Stimulated activated CD4-positive, alpha-beta T cell treated with anti-CD3 and anti-CD28 coated beads, Interleukin-4, amount 100 ng/mL, for 48 hours (primary cell): ENCODE data around the gene AMPH.

ENCODE experiments used
- DNase-seq, 2 donors: peaks; one replicate each; pipeline ENCODE4 v3.0.0-alpha.2; 2020; ENCODE audit warnings: low read depth in 2 of 2

AMPH gene

DNA sequence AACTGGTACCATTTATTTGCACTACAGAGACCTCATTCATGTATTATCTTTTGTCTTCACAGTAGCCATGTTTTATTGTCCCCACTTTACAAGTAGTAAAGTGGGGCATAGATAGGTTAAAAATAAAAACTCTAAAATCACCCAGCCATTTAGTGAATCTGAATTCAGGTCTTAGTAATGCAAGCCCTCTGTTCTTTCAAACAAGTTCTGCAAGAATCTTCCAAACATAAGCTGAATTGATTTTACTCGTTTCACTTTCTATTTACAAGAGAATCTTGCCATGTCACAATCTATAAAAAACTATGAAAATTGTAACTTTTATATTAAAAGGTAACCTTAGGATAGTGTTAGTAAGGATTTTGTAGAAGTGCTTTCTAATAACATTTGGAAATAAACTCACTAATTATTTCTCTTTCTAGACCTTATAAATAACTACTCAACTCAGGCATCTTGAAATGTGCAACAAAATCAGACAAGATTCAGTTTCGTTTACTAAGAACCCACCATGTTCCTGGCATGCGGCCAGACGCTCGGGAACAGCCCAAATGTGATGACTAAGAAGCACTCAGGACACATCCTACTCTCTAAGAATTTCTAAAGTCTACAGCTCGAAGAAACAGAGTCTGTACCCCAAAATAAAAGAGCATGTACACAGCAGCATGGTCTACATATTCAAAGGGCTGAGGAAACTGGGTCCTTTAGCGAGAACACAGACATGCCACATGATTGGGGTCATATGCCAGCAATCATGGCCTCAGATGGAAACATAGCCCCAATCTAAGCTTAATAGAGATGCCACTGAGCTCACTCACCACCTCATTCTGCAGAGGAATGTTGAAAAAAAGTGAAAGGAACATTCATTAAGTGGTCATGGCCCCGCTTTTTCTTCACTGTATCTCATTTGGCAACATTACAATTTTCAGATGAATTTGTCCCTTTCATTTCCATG lies 167.6 kb downstream of the AMPH start:
- peak; percentile 83 to 85 for DNase-seq

DNA sequence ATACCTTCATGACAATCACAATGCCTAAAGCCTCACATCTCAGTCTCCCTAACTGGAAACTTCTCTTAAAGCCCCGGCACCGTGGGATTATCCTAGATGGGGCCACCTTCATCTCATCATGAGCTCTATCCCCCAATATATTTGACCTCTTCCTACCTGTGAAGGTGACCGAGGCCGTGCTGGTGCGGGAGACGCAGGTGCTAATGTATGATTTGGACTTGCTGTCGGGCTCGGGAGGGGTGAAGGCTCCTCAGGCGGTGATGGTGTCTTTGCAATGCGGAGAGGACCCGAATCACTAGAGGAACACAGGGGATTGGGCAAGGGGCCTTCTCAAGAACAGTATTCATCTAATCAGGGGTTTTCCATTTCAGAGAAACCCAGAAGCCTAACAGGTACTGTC lies 168.4 kb downstream of the AMPH start:
- no peak for DNase-seq

DNA sequence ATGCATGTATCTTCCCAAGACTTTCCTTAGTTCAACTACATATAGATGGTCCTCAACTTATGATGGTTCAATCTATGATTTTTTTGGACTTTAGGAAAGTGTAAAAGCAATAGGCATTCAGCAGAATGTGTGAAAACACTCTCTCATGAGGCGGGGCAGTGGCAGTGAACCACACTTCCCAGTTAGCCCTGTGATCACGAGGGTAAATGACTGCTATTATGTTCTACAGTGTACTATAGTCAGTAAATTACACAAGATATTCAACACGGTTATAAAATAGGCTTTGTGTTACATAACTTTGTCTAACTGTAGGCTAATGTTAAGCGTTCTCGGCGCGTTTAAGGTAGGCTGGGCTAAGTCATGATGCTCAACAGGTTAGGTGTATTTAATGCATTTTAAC lies 169.3 kb downstream of the AMPH start:
- no peak for DNase-seq

DNA sequence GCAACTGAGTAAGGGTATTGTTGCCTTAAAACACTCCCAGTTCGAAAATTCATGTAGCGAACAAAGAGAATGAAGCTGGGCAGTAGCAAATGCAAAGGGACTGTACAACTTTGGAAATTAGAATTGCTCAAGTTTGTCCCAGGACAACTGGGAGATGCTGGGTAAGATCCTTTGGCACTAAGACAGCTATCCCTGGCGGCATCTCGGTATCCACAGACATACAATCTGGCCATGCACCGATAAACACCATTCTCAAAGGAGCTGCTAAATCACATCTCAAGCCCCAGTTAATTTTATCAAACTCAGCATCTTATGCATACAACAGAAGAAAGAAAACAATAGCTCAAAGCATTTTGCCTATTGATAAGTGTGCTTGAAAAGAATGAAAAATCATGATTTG lies 177.3 kb downstream of the AMPH start:
- DNase-seq: no peak

DNA sequence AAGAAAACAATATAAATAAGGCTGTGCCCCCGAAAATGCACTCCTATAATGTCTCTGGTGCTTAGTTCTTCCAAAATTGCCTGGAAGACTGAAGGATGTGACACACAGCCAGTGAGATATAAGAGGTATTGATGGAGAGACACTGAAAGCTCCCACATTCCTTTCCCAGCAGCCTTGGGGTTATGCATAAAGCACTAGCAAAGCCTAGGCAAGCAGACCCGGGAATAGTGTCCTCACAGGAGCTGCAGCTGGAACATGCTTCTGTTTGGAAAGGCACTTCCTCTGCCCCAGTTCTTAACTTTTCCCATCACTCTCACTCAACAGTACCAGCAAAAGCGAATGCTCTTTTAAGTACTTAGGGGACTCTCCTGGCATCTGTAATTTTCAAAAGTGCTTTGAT lies 178.0 kb downstream of the AMPH start:
- no peak for DNase-seq

DNA sequence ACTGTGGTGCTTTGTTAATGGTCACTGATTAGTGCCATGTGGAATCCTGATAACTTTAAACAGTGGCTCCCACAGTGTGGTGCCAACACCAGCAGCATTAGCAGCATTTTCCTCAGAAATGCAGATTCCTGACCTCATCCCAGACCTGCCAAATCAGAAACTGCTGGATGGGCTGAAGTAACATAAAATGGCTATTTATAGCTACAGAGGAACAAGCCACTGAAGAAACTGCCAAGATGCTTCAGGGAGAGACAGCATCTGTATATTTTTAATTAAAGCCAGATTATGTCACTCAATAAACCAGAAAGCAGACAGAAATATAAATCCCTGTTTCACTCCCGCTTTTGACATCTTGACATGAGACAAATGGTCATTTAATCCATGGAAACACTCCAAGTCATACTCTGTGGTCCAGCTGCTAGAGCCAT lies 178.5 kb downstream of the AMPH start:
- no peak for DNase-seq

DNA sequence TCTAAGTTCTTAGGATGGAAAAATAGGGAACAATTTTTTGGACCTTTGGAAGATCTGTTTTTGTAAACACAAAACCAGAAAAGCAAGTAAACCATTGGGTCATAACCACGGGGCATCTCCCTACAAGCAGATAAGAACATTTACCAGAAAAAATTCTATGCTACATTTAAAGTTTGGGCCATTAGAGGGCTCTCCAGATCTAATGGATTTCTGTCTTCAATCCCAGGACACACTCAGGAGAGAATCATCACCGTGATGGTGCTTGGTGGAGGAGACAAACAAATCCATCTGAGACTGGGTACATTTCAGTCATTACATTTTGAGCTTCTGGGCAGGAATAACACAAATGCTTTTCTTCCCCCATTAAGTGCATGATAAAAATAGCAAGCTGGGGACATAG lies 179.3 kb downstream of the AMPH start:
- no peak for DNase-seq

DNA sequence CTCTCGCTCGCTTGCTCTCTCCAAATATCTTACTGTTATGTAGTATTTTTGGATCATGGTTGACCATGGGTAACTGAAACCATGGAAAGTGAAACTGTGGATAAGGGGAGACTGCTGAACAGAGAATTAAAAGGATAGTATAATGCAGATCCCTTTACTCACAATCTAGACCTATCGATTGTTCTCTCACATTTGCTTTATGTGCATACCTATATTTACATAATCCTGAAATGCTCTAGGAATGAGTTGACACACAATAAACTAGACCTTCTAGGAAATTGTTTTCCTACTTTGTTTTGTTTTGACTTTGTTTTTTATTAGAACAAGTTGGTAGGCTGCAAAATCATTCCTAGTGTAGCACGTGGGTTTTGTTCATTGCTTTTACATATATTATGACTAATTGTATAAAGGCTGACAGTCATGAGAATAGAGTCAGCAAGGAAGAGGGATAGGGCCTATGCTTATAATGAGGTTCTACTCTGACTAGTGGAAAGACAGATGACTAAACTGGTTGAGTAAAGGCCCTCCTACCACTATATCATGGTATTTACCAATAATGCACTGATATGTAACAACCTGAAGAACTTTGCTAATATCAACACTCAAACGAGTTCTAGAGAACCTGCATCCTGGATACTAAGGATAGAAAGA lies 182.5 kb downstream of the AMPH start:
- no peak for DNase-seq

DNA sequence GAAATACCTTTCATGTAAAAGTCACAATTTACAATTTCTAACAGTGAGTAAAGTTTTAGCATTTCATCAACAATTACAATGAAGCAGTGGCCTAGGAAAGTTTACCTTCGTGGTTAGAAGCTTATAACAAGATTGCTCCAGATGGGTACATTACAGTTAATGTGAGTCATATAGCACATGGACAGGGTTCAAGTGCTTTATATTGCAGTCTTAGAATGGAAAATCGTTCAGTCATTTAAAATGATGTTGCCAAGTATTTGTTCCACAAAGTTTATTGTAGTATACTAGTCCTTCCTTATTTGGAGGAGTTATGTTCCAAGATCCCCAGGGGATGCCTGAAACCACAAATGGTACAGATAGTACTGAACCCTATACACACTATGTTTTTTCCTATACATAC lies 183.1 kb downstream of the AMPH start:
- DNase-seq: no peak

DNA sequence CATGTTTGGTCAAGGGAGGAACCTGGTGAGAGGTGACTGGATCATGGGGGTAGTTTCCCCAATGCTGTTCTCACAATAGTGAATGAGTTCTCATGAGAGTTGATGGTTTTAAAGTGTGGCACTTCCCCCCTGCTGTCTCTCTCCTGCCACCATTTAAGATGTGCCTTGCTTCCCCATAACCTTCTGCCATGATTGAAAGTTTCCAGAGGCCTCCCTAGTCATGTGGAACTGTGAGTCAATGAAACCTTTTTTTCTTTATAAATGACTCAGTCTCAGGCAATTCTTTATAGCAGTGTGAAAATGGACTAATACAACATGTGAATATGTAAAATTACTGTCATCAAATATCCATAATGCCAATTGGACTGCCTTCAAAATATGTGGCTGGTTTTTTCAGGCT lies 192.2 kb downstream of the AMPH start:
- DNase-seq: no peak

DNA sequence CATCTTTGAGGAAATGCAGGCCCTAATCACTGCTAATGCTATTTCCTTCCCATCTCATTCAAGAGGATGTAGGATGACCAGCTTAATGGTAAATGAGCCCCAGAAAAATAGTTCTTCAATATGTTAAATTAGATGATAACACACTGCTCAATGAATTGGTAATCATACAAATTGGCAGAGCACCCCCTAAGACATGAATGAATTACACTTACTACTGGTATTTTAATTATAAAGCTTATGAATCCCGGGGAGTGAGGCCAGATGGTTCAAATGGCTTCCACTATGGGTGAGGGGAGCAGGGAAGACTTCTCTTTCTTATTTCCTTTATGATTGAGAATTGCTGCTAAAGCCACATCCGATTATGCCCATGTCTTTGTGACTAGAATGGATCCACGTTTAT lies 198.5 kb downstream of the AMPH start:
- DNase-seq: no peak

DNA sequence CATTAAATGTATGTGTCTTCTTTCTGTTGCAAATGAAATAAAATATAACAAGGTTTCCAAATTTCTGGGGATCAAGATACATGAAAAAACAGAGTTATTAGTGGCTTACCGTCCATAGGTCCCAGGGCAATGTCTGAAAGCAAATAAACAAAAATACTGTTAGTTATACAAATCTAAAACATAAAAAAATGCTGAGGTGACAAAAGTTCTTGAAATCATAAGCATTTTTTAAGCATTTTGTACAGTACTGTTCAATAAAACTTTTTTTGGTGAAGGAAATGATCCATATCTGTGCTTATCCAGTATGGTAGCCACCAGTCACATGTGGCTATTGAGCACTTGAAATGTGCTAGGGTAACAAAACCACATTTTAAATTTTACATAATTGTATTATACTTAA lies 199.1 kb downstream of the AMPH start:
- DNase-seq: no peak

DNA sequence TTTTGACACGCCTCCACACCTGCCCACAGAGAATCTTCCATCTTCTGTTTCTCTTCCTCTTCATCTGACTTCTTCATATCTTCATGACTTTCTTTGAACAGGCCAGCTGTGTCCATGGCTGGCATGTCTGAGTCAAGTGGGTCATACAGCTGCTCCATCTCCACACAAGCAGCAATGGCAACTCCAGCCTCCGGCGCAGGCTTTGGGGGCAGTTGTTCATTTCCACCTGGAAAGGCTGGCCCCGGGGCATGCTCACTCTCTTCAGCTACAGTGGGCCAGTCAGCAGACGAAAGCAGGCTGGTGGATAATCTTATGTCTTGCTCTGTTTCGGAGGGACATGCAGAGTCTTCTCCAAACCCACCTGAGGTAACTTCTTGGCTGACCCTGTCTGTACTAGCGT lies 202.1 kb downstream of the AMPH start:
- no peak for DNase-seq

DNA sequence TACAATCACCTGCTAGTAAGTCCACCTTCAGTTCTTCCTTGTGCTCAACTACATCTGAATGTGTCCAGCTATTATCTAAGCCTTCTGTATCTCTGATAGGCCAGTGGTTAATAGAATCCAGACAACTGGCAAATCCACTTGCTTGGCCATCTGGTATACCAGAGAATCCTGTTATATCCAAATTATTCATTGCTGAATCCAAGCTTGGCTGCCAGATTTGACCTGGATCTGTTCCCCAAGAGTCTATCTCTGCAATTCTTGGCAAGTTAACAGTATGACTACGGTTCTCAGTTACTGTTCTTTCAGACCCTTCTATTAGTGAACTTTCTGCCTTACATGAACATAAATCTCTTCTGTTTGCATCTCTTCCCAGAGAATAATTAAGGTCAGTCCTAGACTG lies 203.1 kb downstream of the AMPH start:
- DNase-seq: no peak

DNA sequence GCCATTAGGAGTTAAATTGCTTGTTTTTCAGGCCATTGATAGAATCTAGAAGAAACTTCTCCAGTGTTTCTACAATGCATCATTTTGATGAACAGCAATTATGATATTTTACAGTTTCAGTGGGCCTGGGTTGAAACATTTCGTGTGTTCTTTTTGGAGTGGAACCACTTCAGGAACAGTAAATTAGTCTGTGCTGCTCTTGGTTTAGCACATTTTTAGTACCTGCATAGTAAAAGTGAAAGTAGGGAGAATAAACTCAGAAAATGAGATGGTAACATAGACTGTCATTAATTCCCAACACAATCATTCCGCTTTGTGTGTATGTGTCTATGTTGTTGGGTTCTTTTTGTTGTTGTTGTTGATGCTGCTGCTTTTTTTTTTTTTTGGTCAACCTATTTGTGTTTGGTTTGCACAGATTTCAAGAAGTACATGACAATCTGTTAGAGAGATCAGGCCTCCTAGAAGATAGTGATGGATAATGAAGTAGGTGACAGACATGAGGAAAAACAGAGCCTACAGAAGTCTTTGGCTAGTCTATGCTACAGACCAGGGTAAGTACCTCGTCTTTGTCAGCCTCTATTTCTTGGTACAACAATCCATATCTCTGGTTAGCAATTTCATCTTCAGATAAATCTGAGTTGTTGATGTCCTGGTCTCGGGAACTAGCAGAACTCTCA lies 203.8 kb downstream of the AMPH start:
- DNase-seq: no peak

DNA sequence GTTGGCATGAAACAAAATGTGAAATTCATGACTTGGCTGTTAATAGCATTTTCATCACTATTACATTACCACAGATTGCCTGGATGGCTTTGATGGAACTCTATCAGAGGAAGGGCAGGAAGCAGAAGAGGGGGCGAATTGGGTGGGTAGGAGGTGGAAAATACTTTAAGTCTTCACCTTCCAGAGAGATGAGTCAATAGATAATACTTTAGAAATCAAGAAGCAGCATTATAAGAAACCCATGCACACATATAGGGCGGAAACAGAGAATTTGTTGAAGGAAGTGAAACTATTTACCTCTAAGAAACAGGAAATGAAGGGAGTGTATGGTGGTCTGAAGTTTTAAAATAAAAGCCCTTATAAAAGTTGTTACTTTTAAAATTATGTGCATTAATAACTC lies 205.7 kb downstream of the AMPH start:
- DNase-seq: no peak

DNA sequence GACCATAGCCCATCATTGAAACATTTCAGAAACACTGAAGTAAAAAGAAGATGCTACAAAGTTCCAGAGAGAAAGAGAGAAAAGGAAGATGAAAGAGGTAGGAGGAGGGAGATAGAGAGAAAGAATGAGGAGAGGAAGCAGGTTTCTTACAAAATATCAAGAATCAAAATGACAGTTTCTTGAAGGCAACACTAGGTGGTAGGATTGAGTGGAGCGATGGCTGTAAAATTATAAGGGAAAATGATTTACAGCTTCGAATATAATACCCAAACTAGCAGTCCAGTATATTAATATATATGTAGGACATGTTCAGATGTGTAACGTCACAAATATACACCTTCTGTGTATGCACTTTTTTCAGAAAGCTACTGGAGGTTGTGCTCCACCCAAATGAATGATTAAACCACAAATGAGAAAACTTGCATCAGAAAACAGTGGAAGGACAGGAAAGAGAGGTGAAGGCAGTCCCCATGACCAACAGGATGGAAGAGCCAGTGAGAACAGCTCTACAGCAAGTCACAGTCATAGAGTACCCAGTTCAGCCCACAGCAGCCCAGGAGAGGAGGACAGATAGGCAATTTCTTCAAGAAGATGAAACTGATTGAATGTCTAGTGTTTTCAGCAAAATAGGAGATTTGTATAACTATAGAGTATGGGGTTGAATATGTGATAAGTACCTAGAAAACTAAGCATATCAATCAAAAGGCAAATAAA lies 206.3 kb downstream of the AMPH start:
- DNase-seq: no peak

DNA sequence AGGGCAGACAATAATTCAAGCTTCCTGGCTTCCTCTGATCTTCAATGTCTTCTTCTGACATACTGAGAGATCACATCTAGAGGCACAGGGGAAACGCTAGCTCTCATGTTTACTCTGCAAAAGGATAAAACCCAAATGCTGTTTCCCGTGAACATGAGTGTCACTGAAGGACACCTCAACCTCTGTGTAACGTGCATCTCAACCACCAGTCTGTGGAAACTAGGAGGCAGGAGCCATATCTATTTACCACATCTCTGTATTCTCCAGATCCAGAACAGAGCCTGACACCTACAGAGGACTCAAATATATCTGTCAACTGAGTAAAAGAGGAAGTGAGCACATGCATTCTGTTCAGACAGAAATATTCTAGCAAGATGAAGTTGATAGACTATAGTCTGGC lies 217.4 kb downstream of the AMPH start:
- DNase-seq: no peak

DNA sequence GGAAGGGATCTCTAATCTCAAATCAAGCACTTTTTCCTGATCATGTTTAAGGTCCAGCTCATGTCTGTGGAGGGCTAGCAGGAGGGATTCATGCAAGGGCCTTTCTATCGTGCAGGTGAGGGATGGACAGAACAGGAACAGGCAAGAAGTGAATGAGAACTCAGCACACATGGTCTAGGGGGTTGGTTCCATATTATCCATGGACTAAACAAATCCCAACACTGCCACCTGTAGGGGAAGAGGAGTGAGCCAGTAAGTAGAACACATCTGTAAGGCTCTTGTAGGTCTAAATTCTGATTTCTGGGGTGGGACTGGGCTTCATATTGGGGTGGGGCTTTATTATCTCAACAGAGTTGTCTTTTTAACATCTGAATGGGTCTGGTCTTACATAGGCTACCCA lies 219.8 kb downstream of the AMPH start:
- DNase-seq: no peak

DNA sequence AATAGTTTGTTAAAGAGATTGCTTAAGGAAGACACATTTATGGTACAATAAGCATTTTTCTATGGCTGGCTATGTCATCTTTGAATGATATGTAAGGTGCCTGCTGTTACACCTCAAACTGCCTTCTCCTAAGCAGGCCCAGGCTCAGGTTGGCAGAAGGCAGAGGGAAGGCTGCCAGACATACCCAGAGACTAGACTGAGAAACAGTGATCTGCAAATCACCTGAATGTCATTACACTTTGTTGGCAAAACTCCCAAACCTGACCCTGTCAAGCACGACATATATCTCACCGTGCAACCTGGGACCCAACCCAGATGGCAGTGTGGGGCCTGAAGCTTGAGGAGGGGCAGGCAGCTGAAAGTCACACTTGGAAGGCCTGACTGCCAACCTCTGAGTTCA lies 221.1 kb downstream of the AMPH start:
- no peak for DNase-seq

DNA sequence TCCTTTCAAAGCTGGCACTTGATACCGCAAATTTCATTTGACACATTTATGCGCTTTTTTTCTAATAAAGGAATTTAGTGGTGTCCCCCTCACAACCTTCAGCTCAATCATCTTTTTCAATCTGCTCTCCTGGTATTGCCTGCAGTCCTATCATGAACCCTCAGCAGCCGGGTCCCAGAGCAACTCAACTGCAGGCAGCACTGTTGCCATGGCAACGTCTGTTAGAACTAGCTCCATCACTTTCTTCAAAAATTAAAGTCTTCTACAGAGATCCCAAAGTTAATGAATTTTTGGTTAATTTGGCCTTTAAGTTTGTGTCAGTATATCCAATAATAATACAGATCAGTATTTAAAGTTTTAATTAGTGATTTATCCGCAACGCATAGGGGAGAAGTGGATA lies 221.6 kb downstream of the AMPH start:
- no peak for DNase-seq

DNA sequence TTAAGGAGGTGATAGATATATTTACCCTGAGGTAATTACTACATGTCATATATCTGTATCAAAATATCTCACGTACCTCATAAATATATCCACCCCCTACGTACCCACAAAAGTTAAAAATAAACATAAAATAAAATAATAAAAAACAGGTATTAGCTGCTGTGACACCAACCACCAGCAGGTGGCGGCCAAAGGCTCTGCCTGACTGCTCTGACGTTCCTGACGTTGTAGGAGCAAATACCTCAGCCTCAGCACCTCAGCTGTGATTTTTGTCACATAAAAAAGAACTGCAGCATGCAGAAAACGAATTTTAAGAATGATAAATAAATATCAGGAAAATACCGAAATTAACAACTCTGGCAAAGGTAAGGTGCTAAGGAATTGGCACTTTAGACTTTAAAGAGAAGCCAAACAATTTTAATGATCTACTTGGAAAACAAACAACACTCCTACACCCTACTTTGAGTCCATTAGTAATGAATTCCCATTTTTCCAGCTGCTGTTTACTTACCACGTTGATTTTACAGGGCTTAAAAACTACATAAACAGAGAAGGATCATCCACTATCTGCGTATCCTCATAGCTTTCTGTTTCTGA lies 232.3 kb downstream of the AMPH start:
- DNase-seq: peak; percentile 9 to 55
